Measurements from ENCODE around the gene CACNA1C.

DNA sequence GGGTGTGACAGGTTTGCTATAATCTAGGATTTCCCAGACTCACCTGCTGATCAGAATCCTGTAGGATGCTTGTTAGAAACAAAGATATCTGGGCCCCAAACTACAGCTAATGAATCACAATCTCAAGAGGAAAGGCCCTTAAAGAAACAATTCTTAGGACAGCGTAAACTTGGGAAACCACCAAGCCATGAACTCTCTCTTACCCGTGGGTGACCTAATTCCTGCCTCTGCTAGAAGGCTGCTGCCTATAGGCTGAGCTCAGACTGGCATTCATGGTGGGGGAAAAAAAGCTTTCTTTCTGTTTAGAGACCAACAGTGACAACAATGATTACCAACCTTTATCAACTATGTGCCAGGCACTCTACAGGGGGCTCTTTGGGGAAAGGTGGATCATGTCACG, 528.0 kb downstream of the CACNA1C start:
- TF ChIP-seq, protein P1, sequence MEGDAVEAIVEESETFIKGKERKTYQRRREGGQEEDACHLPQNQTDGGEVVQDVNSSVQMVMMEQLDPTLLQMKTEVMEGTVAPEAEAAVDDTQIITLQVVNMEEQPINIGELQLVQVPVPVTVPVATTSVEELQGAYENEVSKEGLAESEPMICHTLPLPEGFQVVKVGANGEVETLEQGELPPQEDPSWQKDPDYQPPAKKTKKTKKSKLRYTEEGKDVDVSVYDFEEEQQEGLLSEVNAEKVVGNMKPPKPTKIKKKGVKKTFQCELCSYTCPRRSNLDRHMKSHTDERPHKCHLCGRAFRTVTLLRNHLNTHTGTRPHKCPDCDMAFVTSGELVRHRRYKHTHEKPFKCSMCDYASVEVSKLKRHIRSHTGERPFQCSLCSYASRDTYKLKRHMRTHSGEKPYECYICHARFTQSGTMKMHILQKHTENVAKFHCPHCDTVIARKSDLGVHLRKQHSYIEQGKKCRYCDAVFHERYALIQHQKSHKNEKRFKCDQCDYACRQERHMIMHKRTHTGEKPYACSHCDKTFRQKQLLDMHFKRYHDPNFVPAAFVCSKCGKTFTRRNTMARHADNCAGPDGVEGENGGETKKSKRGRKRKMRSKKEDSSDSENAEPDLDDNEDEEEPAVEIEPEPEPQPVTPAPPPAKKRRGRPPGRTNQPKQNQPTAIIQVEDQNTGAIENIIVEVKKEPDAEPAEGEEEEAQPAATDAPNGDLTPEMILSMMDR (conservative IDR thresholded peaks at IDR 0.05): no peak
- no peak for TF ChIP-seq EZH2 (IDR thresholded peaks at IDR 0.05; ENCODE audit: low read depth)

All from PC-9 (cell line).